SH-SY5Y (cell line): ENCODE results near the gene ATAD1.

Experiments used
- GATA2 ChIP-seq: IDR thresholded peaks from 2 replicates; pipeline ENCODE4 v1.6.1; 2011; ENCODE audit warnings: mild to moderate bottlenecking, low read depth, low read length
- GATA3 ChIP-seq: IDR thresholded peaks from 2 replicates; pipeline ENCODE4 v1.6.1; 2011; ENCODE audit warnings: low read depth, mild to moderate bottlenecking, low read length, moderate library complexity

DNA sequence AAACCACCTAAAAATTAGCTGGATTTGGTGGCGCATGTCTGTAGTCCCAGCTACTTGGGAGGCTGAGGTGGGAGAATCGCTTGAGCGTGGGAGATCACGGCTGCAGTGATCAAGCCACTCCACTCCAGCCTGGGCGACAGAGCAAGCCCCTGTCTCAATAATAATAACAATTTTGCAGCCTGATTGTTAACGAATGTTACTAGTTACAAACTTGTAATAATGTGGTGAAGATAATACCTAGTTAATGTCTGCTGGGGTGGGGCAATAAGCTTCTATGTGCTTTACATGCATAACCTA, 1.2 kb upstream of the ATAD1 start:
- TF ChIP-seq GATA3 (no peak), GATA2 (no peak)
